HG02970 (cell line): Measurements from ENCODE around the gene PLEKHD1.

ENCODE experiments used
- ATAC-seq: cut with Tn5 transposase; IDR thresholded peaks from one replicate; pipeline ENCODE4 v1.9.1; 2021; ENCODE audit warnings: mild to moderate bottlenecking, moderate library complexity, moderate number of reproducible peaks; ENCODE audit not compliant: unreplicated experiment, low FRiP score

Gene PLEKHD1

DNA sequence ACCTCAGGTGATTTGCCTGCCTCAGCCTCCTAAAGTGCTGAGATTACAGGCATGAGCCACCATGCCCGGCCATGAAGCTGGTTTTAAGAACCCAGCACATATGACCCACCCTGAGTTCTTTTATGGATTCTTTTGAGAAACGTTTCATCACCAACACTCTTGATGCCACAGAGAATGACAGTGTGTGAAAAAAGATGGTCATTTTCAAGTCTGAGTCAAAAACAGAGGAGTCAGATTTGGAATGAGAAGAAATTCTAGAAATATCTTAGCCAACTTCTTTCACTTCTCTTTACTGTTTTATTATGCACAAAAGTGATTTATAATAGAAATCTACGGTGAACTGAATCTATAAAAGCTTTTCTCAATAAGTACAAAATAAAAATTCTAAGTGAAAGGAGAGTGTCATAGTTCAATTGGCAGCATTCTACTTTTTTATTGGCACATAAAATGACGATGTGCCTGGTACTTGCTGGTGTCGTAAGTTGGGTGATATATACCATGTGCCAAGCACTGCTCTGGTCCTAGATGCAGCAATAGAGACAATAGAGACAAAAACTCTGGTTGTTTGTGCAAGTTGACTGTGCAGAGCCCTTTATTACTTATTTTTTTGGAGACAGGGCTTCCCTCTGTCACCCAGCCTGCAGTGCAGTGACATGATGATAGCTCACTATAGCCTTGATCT, 56.3 kb downstream of the PLEKHD1 start:
- no peak for ATAC-seq

DNA sequence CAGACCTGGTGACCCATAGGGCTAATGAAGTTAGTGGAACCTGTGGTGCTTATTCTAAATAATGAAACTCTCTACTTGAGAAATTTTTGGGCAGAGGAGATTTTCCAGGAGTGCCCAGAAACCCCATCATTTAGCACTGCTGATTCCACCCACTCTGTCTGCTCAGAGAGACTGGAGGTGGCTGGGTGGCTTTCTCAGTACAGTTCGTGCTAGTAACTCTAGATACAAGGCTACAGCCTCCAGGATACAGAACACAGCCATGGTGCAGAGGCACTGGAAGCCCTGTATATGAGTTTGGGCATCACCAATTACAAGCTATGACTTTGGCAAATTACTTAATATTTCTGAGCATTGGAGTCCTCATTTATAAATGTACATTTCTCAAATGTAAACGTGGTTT, 57.8 kb downstream of the PLEKHD1 start:
- no peak for ATAC-seq

DNA sequence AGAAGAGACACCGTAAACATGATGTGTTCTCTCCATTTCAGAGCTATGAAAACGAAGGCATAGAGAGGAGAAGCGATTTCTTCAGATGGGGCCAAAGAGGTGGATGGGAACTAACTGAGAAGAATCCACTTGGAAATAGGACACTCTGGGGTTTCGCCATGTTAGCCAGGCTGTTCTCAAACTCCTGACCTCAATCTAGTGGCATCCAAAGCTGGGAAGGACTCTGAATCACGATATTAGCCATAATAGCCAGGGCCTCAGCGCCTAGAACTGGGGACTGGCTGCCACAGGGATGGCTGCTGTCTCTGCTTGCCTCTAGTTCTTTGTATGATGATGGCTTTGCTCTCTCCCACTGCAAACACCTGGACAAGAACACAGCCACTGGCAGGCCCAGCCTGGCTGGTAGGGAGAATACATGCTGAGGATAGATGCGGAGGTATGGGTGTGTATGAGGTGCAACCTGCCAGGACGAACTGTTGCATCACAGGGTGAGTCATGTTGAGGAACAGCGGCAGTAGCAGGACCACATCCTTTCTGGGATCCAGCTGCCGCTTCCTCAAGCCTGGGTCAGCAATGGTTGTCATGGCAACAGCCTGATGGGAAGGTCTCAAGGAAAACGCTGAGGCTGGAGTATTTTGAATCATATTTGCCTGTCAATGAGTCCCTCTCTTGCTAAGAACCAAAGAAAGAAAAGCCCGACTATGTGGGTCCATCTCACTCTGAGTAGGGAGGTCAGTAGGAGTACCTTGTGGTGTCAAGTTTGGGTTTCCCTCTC, 59.0 kb downstream of the PLEKHD1 start:
- ATAC-seq: no peak

DNA sequence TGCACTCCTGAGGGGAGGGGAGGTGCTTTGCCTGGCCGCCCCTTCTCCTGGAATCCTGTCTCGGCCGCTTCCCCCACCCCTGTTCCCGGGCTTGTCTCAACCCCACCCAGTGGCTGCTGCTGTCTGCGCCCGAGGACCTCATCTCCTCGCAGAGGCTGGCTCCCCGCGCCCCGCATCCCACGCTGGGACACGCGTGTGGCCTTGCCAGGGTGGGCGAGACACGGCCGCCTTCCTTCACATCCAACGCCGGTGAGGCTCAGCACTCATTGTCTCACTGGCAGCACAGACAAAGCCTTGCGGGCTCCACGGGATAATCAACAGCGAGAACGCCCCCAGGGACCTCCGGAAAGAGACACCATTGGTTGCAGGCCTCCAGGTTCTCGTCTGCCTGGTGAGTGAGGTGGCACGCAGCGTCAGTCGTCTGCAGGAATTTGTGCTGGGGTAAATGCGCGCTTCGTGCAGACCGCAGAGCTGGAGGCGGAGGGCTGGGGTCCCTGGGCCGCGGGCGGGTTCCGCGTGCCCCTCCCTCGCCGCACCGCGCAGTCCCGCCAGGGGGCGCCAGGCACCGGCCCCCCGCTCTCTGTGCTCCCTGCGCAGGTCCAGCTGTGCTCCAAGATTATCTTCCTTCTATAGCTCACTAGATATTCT, 63.3 kb downstream of the PLEKHD1 start:
- no peak for ATAC-seq

DNA sequence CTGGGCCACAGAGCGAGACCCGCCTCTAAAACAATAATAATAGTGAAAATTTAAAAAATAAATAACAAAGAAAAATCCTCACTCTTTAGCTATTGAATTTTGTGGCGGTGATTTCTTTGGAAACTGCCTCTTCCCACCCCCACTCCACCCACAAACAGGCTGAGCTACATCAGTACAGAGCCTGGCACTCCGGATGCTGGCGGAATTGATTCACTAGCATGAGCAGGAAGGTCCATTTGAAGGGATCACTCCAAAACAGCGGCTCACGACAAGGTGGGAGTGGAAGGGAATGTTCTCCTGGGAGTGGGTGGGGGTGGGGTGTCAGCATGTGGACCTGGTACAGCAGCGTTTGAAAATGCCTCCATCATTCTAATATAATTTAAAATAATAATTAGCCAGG, 64.0 kb downstream of the PLEKHD1 start:
- no peak for ATAC-seq

DNA sequence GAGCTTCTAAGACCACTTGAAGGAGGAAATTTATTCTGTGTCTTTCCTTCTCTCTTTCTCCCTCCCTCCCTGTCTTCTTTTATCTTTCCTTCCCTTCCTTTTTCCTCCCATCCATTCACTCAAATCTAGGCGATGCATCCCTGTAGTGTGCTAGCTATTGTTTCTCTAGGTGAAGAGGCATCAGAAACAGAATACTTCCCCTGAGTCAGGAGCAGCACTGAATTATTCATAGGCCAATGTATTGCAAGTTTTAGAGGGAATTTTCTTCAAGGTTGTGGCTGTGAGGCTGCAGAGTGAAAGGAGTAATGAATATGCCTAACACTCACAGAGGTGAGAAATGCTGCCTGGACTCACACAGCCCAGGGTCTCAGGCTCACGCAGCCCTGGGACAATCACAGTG, 67.0 kb downstream of the PLEKHD1 start:
- ATAC-seq: no peak

DNA sequence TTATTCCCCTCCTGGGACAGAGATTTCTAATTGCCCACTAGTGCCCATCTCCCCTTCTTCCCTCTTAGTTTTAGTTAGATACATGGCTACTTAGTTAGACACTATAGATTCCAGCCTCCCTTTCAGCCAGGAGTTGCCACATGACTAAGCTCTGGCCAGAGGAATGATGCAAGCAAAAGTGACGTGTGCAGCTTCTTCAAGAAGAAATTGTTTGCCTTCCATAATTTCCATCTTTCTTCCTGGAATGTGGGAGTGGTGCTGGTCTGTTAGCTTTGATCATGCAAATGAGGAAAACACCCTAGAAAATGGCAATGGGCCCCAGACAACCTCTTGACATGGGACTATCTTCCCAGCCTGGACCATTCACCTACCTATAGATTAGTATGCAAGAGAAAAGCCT, 68.7 kb downstream of the PLEKHD1 start:
- ATAC-seq: no peak

DNA sequence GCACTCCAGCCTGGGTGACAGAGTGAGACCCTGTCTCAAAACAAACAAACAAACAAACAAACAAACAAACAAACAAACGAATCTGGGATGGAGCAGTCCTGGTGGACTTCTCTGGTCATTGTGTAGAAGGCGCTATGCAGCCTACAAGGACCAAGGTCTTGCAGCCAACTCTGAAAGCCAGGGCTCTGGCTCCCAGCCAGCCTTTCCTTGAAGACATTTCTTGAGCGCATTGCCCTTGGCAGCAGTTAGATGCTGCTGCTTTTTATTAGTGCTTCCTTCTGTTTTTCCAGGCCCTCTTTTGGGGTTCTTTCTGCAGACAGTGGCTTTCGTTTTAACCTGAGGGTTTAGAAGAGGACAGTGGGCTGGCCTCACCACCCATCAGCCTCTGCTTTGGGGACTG, 70.0 kb downstream of the PLEKHD1 start:
- no peak for ATAC-seq

DNA sequence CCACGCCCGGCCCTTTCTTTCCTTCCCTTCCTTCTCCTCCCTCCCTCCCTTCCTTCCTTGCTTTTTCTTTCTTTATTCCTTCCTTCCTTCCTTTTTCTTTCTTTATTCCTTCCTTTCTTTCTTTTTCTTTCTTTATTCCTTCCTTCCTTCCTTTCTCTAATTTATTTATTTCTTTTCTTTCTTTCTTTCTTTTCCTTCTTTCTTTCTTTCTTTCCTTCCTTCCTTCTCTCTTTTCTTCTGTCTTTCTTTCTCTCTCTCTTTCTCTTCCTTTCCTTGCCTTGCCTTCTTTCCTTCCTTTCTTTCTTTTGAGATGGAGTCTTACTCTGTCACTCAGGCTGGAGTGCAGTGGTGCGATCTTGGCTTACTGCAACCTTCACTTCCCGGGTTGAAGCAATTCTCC, 74.2 kb downstream of the PLEKHD1 start:
- ATAC-seq: no peak

DNA sequence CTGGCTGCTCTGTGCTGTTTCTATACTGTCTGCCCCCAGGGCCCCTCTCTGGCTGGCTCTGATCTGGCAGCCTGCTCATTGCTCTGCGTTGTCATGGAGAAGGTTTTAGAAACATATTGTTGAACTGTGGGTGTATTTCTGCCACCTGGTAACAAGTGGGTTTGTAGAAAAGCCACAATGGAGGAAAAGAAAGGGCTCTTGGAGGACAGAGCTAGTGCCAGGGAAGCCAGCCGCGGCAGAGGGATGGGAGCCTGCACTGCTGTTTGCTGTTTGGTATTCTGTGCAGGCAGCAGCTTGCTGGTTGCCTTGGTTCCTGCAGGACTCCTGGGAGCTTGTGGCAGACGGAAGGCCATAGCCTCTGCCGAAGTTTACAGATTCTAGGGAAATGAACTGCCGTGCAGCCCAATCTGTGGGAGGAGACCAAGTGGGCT, 75.1 kb downstream of the PLEKHD1 start:
- ATAC-seq: no peak

DNA sequence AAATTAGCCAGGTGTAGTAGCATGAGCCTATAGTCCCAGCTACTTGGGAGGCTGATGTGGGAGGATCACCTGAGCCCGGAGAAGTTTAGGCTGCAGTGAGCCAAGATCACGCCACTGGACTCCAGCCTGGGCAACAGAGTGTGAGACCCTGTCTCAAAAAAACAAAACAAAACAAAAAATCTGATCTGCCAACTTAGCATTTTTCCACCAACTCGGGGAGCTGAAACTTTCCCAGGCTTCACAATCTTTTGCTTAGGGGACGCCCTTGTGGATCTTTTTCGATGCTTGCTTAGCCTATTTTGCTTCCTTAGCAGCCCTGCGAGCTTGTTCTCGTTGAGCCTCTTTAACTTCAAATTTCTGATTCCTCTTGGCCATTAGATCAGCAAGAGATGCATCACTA, 76.3 kb downstream of the PLEKHD1 start:
- ATAC-seq: no peak

DNA sequence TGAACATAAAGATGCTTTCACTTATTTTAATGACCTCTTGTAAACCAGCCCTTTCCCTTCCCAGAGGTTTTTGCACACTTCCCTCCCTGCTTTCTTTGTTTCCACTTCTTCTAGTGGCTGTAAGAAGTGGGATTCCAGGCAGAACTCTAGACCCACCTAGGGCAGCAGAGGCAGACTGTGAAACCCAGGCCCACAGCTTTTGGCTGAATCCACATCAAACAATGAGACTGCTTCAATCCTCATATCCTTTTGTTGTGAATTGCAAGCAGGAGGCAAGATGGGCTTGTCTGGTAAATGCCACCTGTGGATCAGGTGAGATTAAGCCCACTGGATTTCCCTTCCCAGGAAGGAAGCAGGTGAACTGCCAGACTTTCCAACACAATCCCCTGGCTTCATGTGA, 77.4 kb downstream of the PLEKHD1 start:
- no peak for ATAC-seq

DNA sequence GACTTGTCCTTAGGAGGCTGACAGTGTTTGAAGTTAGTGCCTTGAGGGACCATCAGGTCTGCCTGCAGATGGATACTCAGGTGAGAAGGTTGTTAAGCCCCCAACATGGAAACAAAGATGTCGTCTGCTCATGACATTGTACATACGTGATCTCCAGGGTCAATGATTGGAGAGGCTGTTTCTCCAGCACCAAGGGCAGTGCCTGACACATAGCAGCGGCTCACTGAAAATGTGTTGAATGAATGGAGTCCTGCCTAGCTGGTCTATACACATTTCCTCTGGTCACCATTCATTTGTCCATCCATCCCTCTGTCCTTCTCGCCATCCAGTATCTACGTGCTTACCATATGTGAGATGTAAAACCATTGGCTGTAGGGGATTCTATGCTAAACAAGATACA, 83.0 kb downstream of the PLEKHD1 start:
- ATAC-seq: no peak

DNA sequence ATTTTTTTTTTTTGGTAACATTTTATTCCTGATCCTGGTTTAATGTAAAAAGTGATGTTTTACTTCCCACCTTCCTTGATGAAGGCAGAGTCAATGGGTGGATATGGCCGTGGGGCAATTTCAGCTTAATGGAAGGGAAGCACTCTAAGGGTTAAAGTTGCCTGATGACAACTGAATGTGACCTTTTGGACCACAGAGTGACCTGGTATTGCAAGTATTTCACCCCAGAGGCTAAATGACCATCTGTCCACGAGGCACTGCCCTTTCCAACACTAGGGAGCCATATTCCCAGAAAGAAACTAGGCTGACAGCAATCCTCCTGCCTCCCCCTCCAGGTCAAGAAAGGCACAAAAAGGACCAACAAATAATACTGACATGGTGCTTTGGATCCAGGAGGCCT, 85.3 kb downstream of the PLEKHD1 start:
- no peak for ATAC-seq

DNA sequence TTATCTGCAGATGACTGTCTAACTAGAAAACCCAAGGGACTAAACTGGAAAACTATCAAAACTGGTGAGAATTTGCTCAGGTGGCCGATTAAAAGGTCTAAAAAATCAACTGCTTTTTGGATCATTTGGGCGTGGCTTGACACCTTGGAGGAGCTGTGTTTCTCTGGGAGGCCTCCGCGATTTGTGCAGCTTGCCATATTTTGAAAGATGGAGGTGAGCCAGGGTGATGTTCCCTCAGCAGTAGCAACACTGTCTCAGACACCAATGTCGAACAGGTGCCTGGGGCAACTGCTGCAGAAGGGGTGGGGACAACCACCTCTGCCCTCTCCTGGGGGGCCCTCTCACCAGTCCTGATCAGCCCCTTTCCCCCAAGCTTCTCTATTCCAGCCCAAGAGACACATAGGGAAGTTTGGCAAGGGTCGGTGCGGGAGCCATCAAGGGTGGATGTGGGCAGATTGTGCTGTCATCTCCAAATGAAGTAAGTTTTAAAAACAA, 86.4 kb downstream of the PLEKHD1 start:
- ATAC-seq: no peak

DNA sequence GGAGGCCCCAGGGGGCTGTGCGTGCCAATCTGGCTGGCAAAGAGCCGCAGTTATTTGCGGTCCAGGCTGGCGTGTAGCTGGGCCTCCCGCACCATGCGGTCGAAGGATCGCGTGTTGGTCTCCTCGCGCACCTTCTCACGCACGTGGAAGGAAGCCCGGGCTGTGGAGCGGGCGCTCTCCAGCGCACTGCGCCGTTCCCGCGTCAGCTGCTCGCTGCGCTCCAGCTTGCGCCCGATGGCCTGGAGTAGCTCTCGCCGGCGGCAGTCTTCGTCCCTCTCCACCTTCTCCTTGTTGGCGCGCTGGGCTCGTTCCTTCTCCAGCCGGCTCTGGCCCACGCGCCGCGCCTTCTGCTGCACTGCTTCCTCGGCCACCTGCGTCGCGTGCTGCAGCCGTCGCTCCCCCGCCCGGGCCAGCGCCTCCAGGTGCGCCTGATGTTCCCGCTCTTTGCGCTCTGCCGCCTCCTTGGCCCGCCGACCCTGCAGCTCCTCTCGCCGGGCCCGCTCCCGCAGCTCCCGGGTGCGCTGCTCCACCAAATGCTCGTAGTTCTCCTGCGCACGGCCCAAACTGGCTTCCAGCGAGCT, 87.0 kb downstream of the PLEKHD1 start:
- ATAC-seq: no peak

DNA sequence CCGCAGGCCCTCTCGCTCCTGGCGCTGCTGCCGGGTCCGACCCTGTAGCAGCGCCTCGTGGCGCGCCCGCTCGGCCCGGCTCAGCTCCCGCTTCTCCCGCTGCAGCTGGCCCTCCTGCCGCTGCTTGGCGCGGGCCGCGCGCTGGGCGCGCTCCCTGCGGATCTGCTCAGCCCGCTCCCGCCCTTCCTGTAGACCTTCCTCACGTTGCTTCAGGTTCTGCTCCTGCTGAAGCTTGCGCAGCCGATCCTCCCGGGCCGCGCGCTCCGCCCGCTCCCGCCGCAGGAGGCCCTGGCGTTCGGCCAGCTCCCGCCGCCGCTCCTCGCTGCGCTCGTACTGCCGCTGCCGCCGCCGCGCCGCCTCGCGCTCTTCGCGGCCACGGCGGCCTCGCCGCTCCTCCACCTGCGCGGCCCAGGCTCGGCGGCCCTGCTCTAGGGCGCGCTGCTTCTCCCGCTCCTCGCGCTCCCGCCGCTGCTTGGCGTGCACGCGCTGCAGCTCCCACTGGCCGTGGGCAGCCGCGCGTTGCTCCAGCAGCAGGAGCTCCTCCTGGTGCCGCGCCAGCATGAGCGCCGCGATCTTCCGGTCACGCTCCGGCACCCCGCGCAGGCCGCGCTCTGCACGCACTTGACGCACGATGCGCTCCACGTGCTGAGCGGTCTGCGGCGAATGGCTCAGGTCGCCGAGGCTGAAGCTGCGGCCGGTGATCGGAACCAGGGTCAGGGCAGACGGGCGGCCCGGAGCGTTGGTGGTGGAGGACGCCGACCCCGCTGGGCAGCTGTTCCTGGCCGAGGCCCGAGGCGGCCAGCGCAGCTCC, 87.7 kb downstream of the PLEKHD1 start:
- ATAC-seq: no peak

DNA sequence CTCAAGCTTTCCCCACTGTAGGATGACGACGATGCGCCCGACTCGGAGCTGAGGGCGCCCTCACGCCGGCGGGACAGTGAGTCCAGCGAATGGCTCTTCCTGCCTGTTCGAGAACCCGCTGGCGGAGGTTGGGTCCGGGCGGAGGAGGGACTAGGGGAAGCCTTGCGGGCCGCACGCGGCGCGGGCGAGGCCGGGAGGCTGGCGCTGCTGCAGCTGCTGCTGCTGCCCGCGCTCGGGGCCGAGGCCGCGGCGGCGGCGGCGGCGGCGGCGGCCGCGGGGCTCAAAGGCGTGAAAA, 88.3 kb downstream of the PLEKHD1 start:
- no peak for ATAC-seq

DNA sequence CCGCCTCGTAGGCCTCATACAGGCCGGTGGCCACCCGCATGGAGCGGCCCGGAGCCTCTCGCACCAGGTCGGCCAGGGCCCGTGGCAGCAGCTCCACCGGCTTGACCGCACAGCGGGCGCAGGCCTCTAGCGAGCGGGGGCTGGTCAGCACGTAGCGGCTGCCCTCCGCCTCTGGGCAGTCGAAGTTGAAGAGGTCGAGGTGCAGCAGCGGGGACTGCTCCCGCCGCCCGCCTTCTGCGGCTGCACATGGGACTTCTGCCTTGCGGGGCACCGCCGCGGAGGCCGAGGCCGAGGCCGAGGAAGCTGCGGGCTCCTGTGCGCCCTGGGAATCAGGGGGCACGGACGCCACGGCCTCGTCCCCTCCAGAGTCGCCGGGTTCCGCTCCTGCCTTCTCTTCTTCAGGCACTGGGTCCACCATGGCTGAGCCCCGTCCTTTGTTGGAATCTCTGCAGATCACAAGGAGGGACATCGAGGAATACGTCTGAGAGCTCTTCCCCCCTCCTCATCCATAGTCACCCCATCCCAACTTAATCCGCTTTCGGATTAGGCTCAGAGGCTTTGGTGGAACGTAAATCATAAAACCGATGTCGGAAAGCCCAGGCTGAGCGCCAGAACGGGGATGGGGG, 88.8 kb downstream of the PLEKHD1 start:
- ATAC-seq: no peak

DNA sequence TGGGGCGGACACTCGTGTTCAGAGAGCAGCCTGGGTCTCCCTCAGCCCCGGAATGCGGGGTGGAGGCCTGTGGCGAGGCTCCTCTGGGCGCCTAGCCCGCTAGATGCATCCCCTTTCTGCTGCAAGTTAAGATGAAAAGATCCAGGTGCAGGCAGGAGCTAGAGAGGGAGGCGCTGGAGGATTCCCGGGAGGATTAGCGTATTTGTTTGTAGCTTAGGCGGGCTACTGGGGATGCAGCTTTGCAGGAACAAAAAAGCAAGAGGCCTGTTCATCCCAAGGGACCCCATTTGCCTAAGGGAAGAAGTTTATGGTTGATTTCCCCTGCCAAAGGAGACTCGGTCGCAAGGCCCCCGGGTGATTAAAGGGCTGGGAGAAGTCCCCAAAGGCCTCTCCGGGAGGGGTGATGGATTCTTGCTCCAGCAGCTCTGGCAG, 89.3 kb downstream of the PLEKHD1 start:
- ATAC-seq: no peak
